HepG2 (cell line): ENCODE measurements around the gene CYP4F8.

Source experiments
- ARID3A ChIP-seq: IDR thresholded peaks from 2 replicates; pipeline ENCODE4 v1.6.1; 2012; ENCODE audit warnings: low read depth, low read length, improper control_type of control experiment
- CTCF ChIP-seq: sonication (generic); formaldehyde crosslinking; IDR thresholded peaks from 2 replicates; pipeline ENCODE4 v1.5.0; 2020; ENCODE audit warnings: mild to moderate bottlenecking, missing genetic modification reagents, moderate library complexity
- E2F1 ChIP-seq: sonication (generic); formaldehyde crosslinking; IDR thresholded peaks from 2 replicates; pipeline ENCODE4 v1.5.0; 2020; ENCODE audit warnings: missing genetic modification reagents
- EHMT2 ChIP-seq: fragments of 200-600 bp; sonication (generic); IDR thresholded peaks from 2 replicates; pipeline ENCODE4 v1.7.0; 2017; ENCODE audit warnings: antibody characterized with exemption, low read depth, low read length, borderline replicate concordance
- KAT2B ChIP-seq: fragments of 150-350 bp; IDR thresholded peaks from 2 replicates; pipeline ENCODE4 v1.6.1; 2014; ENCODE audit warnings: low read depth, low read length, borderline replicate concordance
- POLR2AphosphoS5 ChIP-seq: IDR thresholded peaks from 2 replicates; pipeline ENCODE4 v1.6.1; 2012; ENCODE audit warnings: low read depth, low read length
- RAD21 ChIP-seq: fragments of 450-650 bp; formaldehyde crosslinking; IDR thresholded peaks from 2 replicates; pipeline ENCODE4 v1.5.0; 2020; ENCODE audit warnings: mild to moderate bottlenecking
- SMARCC2 ChIP-seq: fragments of 450-650 bp; IDR thresholded peaks from 2 replicates; pipeline ENCODE4 v1.6.1; 2017; ENCODE audit warnings: antibody characterized with exemption, mild to moderate bottlenecking
- TRAFD1 ChIP-seq: sonication (generic); formaldehyde crosslinking; IDR thresholded peaks from 2 replicates; pipeline ENCODE4 v1.5.1; 2020; ENCODE audit warnings: missing genetic modification reagents, mild to moderate bottlenecking, borderline replicate concordance
- ZNF460 ChIP-seq: sonication (generic); formaldehyde crosslinking; IDR thresholded peaks from 2 replicates; pipeline ENCODE4 v1.5.1; 2020; ENCODE audit warnings: missing genetic modification reagents, mild to moderate bottlenecking, borderline replicate concordance
- ZNF513 ChIP-seq: sonication (generic); formaldehyde crosslinking; conservative IDR thresholded peaks from 2 replicates; pipeline ENCODE4 v1.5.0; 2020; ENCODE audit warnings: missing genetic modification reagents
- ZSCAN29 ChIP-seq: sonication (generic); formaldehyde crosslinking; conservative IDR thresholded peaks from 2 replicates; pipeline ENCODE4 v1.4.0; 2020; ENCODE audit warnings: mild to moderate bottlenecking, missing genetic modification reagents
- TF ChIP-seq, protein P1 (sequence below): sonication (generic); formaldehyde crosslinking; IDR thresholded peaks from 2 replicates; pipeline ENCODE4 v1.4.0; 2020; ENCODE audit warnings: missing genetic modification reagents

DNA sequence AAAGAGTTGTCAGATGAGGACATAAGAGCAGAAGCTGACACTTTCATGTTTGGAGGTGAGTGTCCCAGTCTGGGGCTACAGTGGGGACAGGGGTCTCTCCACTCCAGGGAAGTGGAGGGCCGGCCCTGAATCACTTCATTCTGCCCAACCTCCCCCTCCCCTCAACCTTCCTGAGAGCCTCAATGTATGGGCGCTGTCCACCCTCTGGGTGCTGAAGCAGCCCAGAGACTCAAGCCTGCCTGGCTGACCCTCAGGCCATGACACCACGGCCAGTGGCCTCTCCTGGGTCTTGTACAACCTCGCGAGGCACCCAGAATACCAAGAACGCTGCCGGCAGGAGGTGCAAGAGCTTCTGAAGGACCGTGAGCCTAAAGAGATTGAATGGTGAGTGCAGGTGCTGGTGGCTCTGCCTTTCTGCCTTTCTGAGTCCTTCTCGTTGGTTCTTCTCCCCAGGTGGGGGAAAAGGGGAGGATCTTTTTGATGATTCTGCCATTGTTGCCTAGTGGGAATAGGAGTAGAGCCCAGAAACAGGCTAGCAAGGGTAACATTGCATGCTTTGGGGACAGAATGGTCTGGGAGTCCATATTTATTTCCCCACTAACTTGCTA, 8.8 kb downstream of the CYP4F8 start:
- TF ChIP-seq CTCF: no peak
- TF ChIP-seq KAT2B: no peak
- no peak for TF ChIP-seq E2F1 (CRISPR knock-in tag)
- no peak for TF ChIP-seq ZNF460 (CRISPR knock-in tag)
- no peak for TF ChIP-seq RAD21 (CRISPR knock-in tag)
- TF ChIP-seq ARID3A: no peak
- TF ChIP-seq, protein P1, sequence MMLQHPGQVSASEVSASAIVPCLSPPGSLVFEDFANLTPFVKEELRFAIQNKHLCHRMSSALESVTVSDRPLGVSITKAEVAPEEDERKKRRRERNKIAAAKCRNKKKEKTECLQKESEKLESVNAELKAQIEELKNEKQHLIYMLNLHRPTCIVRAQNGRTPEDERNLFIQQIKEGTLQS: no peak
- no peak for TF ChIP-seq ZSCAN29 (CRISPR knock-in tag)
- TF ChIP-seq POLR2AphosphoS5: no peak
- no peak for TF ChIP-seq SMARCC2
- peak; percentile 77 for TF ChIP-seq EHMT2
- no peak for TF ChIP-seq ZNF513
- no peak for TF ChIP-seq TRAFD1
